Skeletal muscle tissue (tissue), 4 donors: Measurements from ENCODE around the gene HOXA2. TPM values are rescaled to one million over a fixed set of nuclear protein-coding genes. Genes with fewer than 3 reads are reported as not detected.

Experiments
- H3K27ac ChIP-seq: one replicate; pipeline ENCODE4 v1.7.0; 2013; ENCODE audit warnings: mild to moderate bottlenecking, low read depth, low read length, inconsistent platforms
- H3K27me3 ChIP-seq, 3 donors: one replicate each; pipeline ENCODE4 v1.7.0; 2013; ENCODE audit warnings: low read length in 3 of 3; ENCODE audit not compliant: control insufficient read depth in 3 of 3, insufficient read depth in 3 of 3
- H3K36me3 ChIP-seq, 3 donors: one replicate each; pipeline ENCODE4 v1.7.0; 2013; ENCODE audit warnings: low read length in 3 of 3; ENCODE audit not compliant: control insufficient read depth in 3 of 3, insufficient read depth in 3 of 3
- H3K4me1 ChIP-seq, 3 donors: one replicate each; pipeline ENCODE4 v1.7.0; 2013; ENCODE audit warnings: low read length in 3 of 3, mild to moderate bottlenecking in 3 of 3; ENCODE audit not compliant: control insufficient read depth in 3 of 3, insufficient read depth in 3 of 3
- H3K4me3 ChIP-seq, 3 donors: one replicate each; pipeline ENCODE4 v1.7.0; 2013; ENCODE audit warnings: low read length in 3 of 3
- H3K9ac ChIP-seq, 3 donors: one replicate each; pipeline ENCODE4 v1.7.0; 2013; ENCODE audit warnings: low read length in 3 of 3, mild to moderate bottlenecking in 3 of 3, moderate library complexity in 2 of 3, low read depth in 1 of 3
- H3K9me3 ChIP-seq, 3 donors: one replicate each; pipeline ENCODE4 v1.7.0; 2013; ENCODE audit warnings: low read length in 3 of 3; ENCODE audit not compliant: control insufficient read depth in 3 of 3
- total RNA-seq: library from RNA; depleted of rRNA; stranded (reverse); fragments of >200 nt; gene quantifications from one replicate; pipeline ENCODE4 v1.2.3, GENCODE V29; 2014
- donor health status: Osteomylitis.

HOXA2 gene
- total RNA-seq, result under 0.01 TPM

GRCh38 chr7:27102581-27103442 lies at the start of gene HOXA2:
HOXA2 (minus strand) TSS chr7:27102683; CDS start chr7:27102500, 183 bp downstream.
- peak within 1 kb of the TSS in 1 of 3 donors; percentile 45 for H3K9ac ChIP-seq
- H3K36me3 ChIP-seq, result peaks cover 0 to 6% (median 0%) of the 10 kb centered on the region in 3 donors
- peaks cover 12 to 17% (median 16%) of the 10 kb centered on the region in 3 donors for H3K4me1 ChIP-seq
- peak within 1 kb of the TSS; percentile 30 for H3K27ac ChIP-seq
- H3K27me3 ChIP-seq, result peaks cover 0 to 5% (median 0%) of the 10 kb centered on the region in 3 donors
- peak within 1 kb of the TSS in 1 of 3 donors; percentile 22 for H3K4me3 ChIP-seq
- no peaks in the 10 kb centered on the region for H3K9me3 ChIP-seq

GRCh38 chr7:27151341-27151930 lies 49.0 kb upstream of the HOXA2 start:
- Histone ChIP-seq H3K9me3 (no peaks in the 10 kb centered on the region), H3K27me3 (peaks cover 0 to 8% (median 0%) of the 10 kb centered on the region in 3 donors), H3K4me1 (peaks cover 62 to 70% (median 63%) of the 10 kb centered on the region in 3 donors), H3K27ac (peak overlapping the region; percentile 78), H3K9ac (peak overlapping the region; percentile 91 to 96 (median 93)), H3K36me3 (peaks cover 0 to 2% (median 0%) of the 10 kb centered on the region in 3 donors), H3K4me3 (peak overlapping the region; percentile 89 to 98 (median 94))

GRCh38 chr7:27150568-27151340 lies 48.3 kb upstream of the HOXA2 start:
- H3K9ac ChIP-seq, result peak overlapping the region; percentile 91 to 96 (median 93)
- H3K9me3 ChIP-seq, result no peaks in the 10 kb centered on the region
- peak overlapping the region; percentile 89 to 98 (median 94) for H3K4me3 ChIP-seq
- H3K27ac ChIP-seq, result peak overlapping the region; percentile 78
- peaks cover 0 to 4% (median 3%) of the 10 kb centered on the region in 3 donors for H3K36me3 ChIP-seq
- H3K27me3 ChIP-seq, result peaks cover 0 to 8% (median 0%) of the 10 kb centered on the region in 3 donors
- H3K4me1 ChIP-seq, result peaks cover 61 to 69% (median 62%) of the 10 kb centered on the region in 3 donors

GRCh38 chr7:27149842-27150567 lies 47.5 kb upstream of the HOXA2 start:
- Histone ChIP-seq H3K36me3 (peaks cover 3 to 9% (median 9%) of the 10 kb centered on the region in 3 donors), H3K9me3 (no peaks in the 10 kb centered on the region), H3K27ac (peak overlapping the region; percentile 78), H3K4me1 (peaks cover 53 to 62% (median 54%) of the 10 kb centered on the region in 3 donors), H3K27me3 (peaks cover 0 to 8% (median 0%) of the 10 kb centered on the region in 3 donors), H3K4me3 (peak overlapping the region; percentile 89 to 98 (median 94)), H3K9ac (peak overlapping the region; percentile 91 to 96 (median 93))

GRCh38 chr7:27148756-27149641 lies 46.5 kb upstream of the HOXA2 start:
- Histone ChIP-seq H3K27me3 (peaks cover 0 to 8% (median 0%) of the 10 kb centered on the region in 3 donors), H3K4me3 (peak overlapping the region; percentile 89 to 98 (median 94)), H3K36me3 (peaks cover 7 to 19% (median 14%) of the 10 kb centered on the region in 3 donors), H3K4me1 (peaks cover 51 to 60% (median 53%) of the 10 kb centered on the region in 3 donors), H3K9ac (peak overlapping the region; percentile 91 to 96 (median 93)), H3K9me3 (no peaks in the 10 kb centered on the region), H3K27ac (peak overlapping the region; percentile 71)

- peaks cover 9 to 24% (median 20%) of the 10 kb centered on the region in 3 donors for H3K36me3 ChIP-seq
- H3K4me1 ChIP-seq, result peaks cover 51 to 60% (median 53%) of the 10 kb centered on the region in 3 donors
- H3K9ac ChIP-seq, result peak overlapping the region; percentile 91 to 96 (median 93)
- H3K9me3 ChIP-seq, result no peaks in the 10 kb centered on the region
- H3K27me3 ChIP-seq, result peaks cover 0 to 8% (median 0%) of the 10 kb centered on the region in 3 donors
- H3K4me3 ChIP-seq, result peak overlapping the region; percentile 89 to 98 (median 94)
- peak overlapping the region; percentile 71 for H3K27ac ChIP-seq
Measured at GRCh38 chr7:27148031-27148755, 45.7 kb upstream of the HOXA2 start.

GRCh38 chr7:27147199-27148030 lies 44.9 kb upstream of the HOXA2 start, which contains the start of gene HOXA6:
HOXA6 (minus strand) TSS chr7:27147774; CDS start chr7:27147749, 25 bp downstream.
- Histone ChIP-seq H3K9me3 (no peaks in the 10 kb centered on the region), H3K27me3 (peaks cover 0 to 6% (median 0%) of the 10 kb centered on the region in 3 donors), H3K4me3 (peak within 1 kb of the TSS; percentile 89 to 98 (median 94)), H3K4me1 (peaks cover 47 to 54% (median 53%) of the 10 kb centered on the region in 3 donors), H3K36me3 (peaks cover 9 to 31% (median 21%) of the 10 kb centered on the region in 3 donors), H3K9ac (peak within 1 kb of the TSS; percentile 91 to 96 (median 93)), H3K27ac (peak within 1 kb of the TSS; percentile 71)
